Hematopoietic multipotent progenitor cell treated with erythropoietin and hydrocortisone succinate and interleukin-3 and kit ligand, for 17 days (in vitro differentiated cells): Measurements from ENCODE around the gene ARVCF.

Experiments
- DNase-seq: peaks from one replicate; pipeline ENCODE4 v3.0.0-alpha.2; 2015; ENCODE audit warnings: low spot score

The ARVCF gene

GRCh38 chr22:19961868-19962245 lies 54.8 kb downstream of the ARVCF start:
- no peak for DNase-seq

- no peak for DNase-seq
These were observed 55.4 kb downstream of the ARVCF start for GRCh38 chr22:19961201-19961580.

- DNase-seq, result no peak
These were observed 56.0 kb downstream of the ARVCF start for GRCh38 chr22:19960491-19961200.

- no peak for DNase-seq
These were observed 56.8 kb downstream of the ARVCF start for GRCh38 chr22:19959587-19960490.

- peak; percentile 19 for DNase-seq
These were observed 57.5 kb downstream of the ARVCF start for GRCh38 chr22:19959043-19959586.

- DNase-seq, result no peak
These were observed 58.3 kb downstream of the ARVCF start for GRCh38 chr22:19958083-19959042.

- no peak for DNase-seq
These were observed 59.2 kb downstream of the ARVCF start for GRCh38 chr22:19957445-19957844.

GRCh38 chr22:19955241-19956128 lies 61.1 kb downstream of the ARVCF start:
- DNase-seq, result no peak

- DNase-seq, result no peak
These were observed 65.3 kb downstream of the ARVCF start for GRCh38 chr22:19951346-19951745.

GRCh38 chr22:19948057-19948760 lies 68.4 kb downstream of the ARVCF start:
- DNase-seq, result no peak

GRCh38 chr22:19943082-19944026 lies 73.3 kb downstream of the ARVCF start:
- DNase-seq, result peak; percentile 44

GRCh38 chr22:19942157-19943081 lies 74.2 kb downstream of the ARVCF start:
- DNase-seq, result peak; percentile 36

- peak; percentile 78 for DNase-seq
These were observed 75.1 kb downstream of the ARVCF start, which contains the start of the genes COMT and TXNRD2 for GRCh38 chr22:19941365-19942082. COMT (plus strand) TSS chr22:19941772; CDS start chr22:19962527, 20,755 bp downstream. TXNRD2 (minus strand) TSS chr22:19941818; CDS start chr22:19941803, 15 bp downstream.

GRCh38 chr22:19940536-19941364 lies 75.9 kb downstream of the ARVCF start:
- DNase-seq, result no peak

- no peak for DNase-seq
These were observed 78.8 kb downstream of the ARVCF start for GRCh38 chr22:19937616-19938473.
